T-cell (primary cell): Measurements from ENCODE around the gene XCL1. TPM values are rescaled to one million over a fixed set of nuclear protein-coding genes. Genes with fewer than 3 reads are reported as not detected.

ENCODE experiments used
- ATAC-seq, 4 experiments: fragments of 200-7000 bp in 3 of 4; fragments of 150-1000 bp in 1 of 4; cut with Tn5 transposase; replicated peaks in 1 of 4; 1 replicate in 3 of 4; 2 replicates in 1 of 4; pipeline ENCODE4 v1.10.0; 2021; ENCODE audit warnings: moderate library complexity in 3 of 4, mild to moderate bottlenecking in 2 of 4, moderate number of reproducible peaks in 1 of 4
- CTCF ChIA-PET, 2 donors: fragments of 300-600 bp; sonication (Branson Sonifier 250); formaldehyde crosslinking; loops; one replicate each; lab custom pipeline; 2022; ENCODE audit warnings: antibody characterized with exemption in 2 of 2; lab: Charles Lee
- POLR2A ChIA-PET, 2 donors: fragments of 300-600 bp; sonication (Branson Sonifier 250); formaldehyde crosslinking; loops; one replicate each; lab custom pipeline; 2022; ENCODE audit warnings: antibody characterized with exemption in 2 of 2; lab: Charles Lee
- DNase-seq, 35 experiments: peaks; one replicate each; pipeline versions ENCODE4 v3.0.0 to v3.0.0-alpha.2; 2013 to 2023
- H3K27ac ChIP-seq: one replicate; pipeline ENCODE4 v1.5.1; 2013; ENCODE audit warnings: low read length
- H3K27me3 ChIP-seq, 2 experiments: replicated peaks in 1 of 2; 1 replicate in 1 of 2; 2 replicates in 1 of 2; pipeline versions ENCODE4 v1.6.1 to v1.7.0; 2013; ENCODE audit warnings: low read length in 1 of 2, mixed read lengths in 1 of 2; ENCODE audit not compliant: control insufficient read depth in 2 of 2, insufficient read depth in 2 of 2; ENCODE audit errors: extremely low read depth in 1 of 2
- H3K36me3 ChIP-seq, 2 donors: 1 replicate in 1 of 2; 2 replicates in 1 of 2; pipeline versions ENCODE4 v1.6.1 to v1.7.0; 2013; ENCODE audit warnings: low read length in 1 of 2; ENCODE audit not compliant: control insufficient read depth in 2 of 2, insufficient read depth in 1 of 2; ENCODE audit errors: extremely low read depth in 1 of 2
- H3K4me1 ChIP-seq, 2 experiments: 1 replicate in 1 of 2; 2 replicates in 1 of 2; pipeline versions ENCODE4 v1.6.1 to v1.7.0; 2013; ENCODE audit warnings: low read length in 2 of 2, mixed read lengths in 1 of 2; ENCODE audit not compliant: insufficient read depth in 2 of 2, control insufficient read depth in 1 of 2; ENCODE audit errors: extremely low read depth in 1 of 2
- H3K4me3 ChIP-seq, 2 donors: 1 replicate in 1 of 2; 2 replicates in 1 of 2; pipeline versions ENCODE4 v1.5.1 to v1.7.0; 2013; ENCODE audit warnings: mild to moderate bottlenecking in 2 of 2, low read length in 1 of 2, moderate library complexity in 1 of 2; ENCODE audit not compliant: control insufficient read depth in 1 of 2; ENCODE audit errors: extremely low read depth in 1 of 2
- H3K9me3 ChIP-seq: 2 replicates; pipeline ENCODE4 v1.7.0; 2013
- H3K27ac Mint-ChIP-seq, 2 donors: one replicate each; pipeline ENCODE4 v1.8.0; 2020 to 2021; ENCODE audit warnings: mild to moderate bottlenecking in 2 of 2, mixed read lengths in 2 of 2
- H3K27me3 Mint-ChIP-seq, 2 donors: one replicate each; pipeline ENCODE4 v1.8.0; 2021 to 2022; ENCODE audit warnings: mixed read lengths in 2 of 2
- H3K36me3 Mint-ChIP-seq: one replicate; pipeline ENCODE4 v1.8.0; 2021; ENCODE audit warnings: mixed read lengths
- H3K4me1 Mint-ChIP-seq, 3 donors: one replicate each; pipeline ENCODE4 v1.8.0; 2020 to 2022; ENCODE audit warnings: mixed read lengths in 3 of 3, mild to moderate bottlenecking in 1 of 3
- H3K4me3 Mint-ChIP-seq, 3 donors: one replicate each; pipeline ENCODE4 v1.8.0; 2020 to 2022; ENCODE audit warnings: mild to moderate bottlenecking in 3 of 3, mixed read lengths in 3 of 3, moderate library complexity in 3 of 3
- H3K9me3 Mint-ChIP-seq, 3 donors: one replicate each; pipeline ENCODE4 v1.8.0; 2020 to 2022; ENCODE audit warnings: mixed read lengths in 3 of 3
- WGBS: methylation state at CpG from one replicate; pipeline ENCODE4 v1.1.5; 2013; ENCODE audit warnings: missing lambda C conversion rate; ENCODE audit not compliant: insufficient coverage; 5-methylcytosine and 5-hydroxymethylcytosine counted together
- total RNA-seq, 35 experiments: library from RNA in 6 of 35; stranded (reverse) in 6 of 35; fragments of 120-200 nt in 1 of 35; gene quantifications; one replicate each; pipeline versions ENCODE4 v1.2.1 to v1.2.4 and lab custom pipeline; 2013 to 2026

The XCL1 gene
- total RNA-seq, 5 donors from 2014 or later (not counting 1 experiment from before 2014, with no cell fraction given), result 0.45 to 5.0 (median 3.5) TPM

DNA sequence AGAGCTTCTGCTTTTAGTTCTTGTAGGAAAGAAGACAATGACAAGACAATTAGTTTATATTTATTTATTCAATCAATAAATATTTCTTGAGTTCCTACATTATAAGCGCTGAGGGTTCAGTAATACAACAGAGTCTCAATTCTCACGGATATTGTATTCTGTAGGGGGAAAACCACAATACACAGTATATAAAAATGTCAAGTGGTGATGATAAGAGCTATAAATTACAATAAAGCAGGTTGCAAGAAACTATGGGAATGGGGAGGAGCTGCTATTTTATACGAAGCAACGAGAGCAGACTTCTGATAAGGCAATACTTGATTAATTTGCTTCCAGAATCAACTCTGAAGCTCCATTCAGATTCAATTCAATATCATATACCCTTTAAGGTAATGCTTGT, 10.6 kb upstream of the XCL1 start:
- Mint-ChIP-seq H3K4me3 (no peak overlapping the region), H3K27ac (no peak overlapping the region), H3K36me3 (no peaks in the 10 kb centered on the region), H3K4me1 (peaks cover 0 to 6% (median 0%) of the 10 kb centered on the region in 3 donors), H3K27me3 (peaks cover 0 to 2% of the 10 kb centered on the region in 2 donors), H3K9me3 (peaks cover 0 to 16% (median 1%) of the 10 kb centered on the region in 3 donors)
- H3K9me3 ChIP-seq, result no peaks in the 10 kb centered on the region
- WGBS, result no CpG with 5 or more reads among the region's 4 CpGs
- no peaks in the 10 kb centered on the region for H3K27me3 ChIP-seq
- no peaks in the 10 kb centered on the region for H3K4me1 ChIP-seq
- no peak overlapping the region for H3K27ac ChIP-seq
- ChIA-PET POLR2A (interaction anchor here in 1 of 2 donors (0.7 kb wide), 1 partner anchor 1289 kb away, joined by 4 read pairs; no protein-coding TSS in a partner anchor), CTCF (no interaction called here)
- H3K36me3 ChIP-seq, result no peaks in the 10 kb centered on the region
- H3K4me3 ChIP-seq, result no peak overlapping the region
- no peak for ATAC-seq
- no peak for DNase-seq

- POLR2A ChIA-PET, result no interaction called here
- Histone ChIP-seq H3K27ac (no peak overlapping the region), H3K27me3 (no peaks in the 10 kb centered on the region), H3K9me3 (no peaks in the 10 kb centered on the region), H3K4me1 (no peaks in the 10 kb centered on the region), H3K36me3 (no peaks in the 10 kb centered on the region), H3K4me3 (no peak overlapping the region)
- CTCF ChIA-PET, result no interaction called here
- ATAC-seq (no peak), DNase-seq (no peak)
- H3K4me3 Mint-ChIP-seq, result no peak overlapping the region
- H3K9me3 Mint-ChIP-seq, result peaks cover 0 to 12% (median 1%) of the 10 kb centered on the region in 3 donors
- no peak overlapping the region for H3K27ac Mint-ChIP-seq
- WGBS, result no CpG with 5 or more reads among the region's 1 CpG
- H3K36me3 Mint-ChIP-seq, result no peaks in the 10 kb centered on the region
- H3K4me1 Mint-ChIP-seq, result peaks cover 0 to 2% (median 0%) of the 10 kb centered on the region in 3 donors
- peaks cover 0 to 2% of the 10 kb centered on the region in 2 donors for H3K27me3 Mint-ChIP-seq
Measured at GRCh38 chr1:168567007-168567406, 9.4 kb upstream of the XCL1 start.

- ChIA-PET CTCF (no interaction called here), POLR2A (no interaction called here)
- Histone ChIP-seq H3K36me3 (no peaks in the 10 kb centered on the region), H3K4me3 (no peak overlapping the region), H3K4me1 (no peaks in the 10 kb centered on the region), H3K27ac (no peak overlapping the region), H3K27me3 (no peaks in the 10 kb centered on the region), H3K9me3 (no peaks in the 10 kb centered on the region)
- DNase-seq, result no peak
- no CpG with 5 or more reads among the region's 3 CpGs for WGBS
- ATAC-seq, result no peak
- Mint-ChIP-seq H3K4me1 (no peaks in the 10 kb centered on the region), H3K27ac (no peak overlapping the region), H3K4me3 (no peak overlapping the region), H3K9me3 (peaks cover 0 to 12% (median 1%) of the 10 kb centered on the region in 3 donors), H3K27me3 (peaks cover 0 to 2% of the 10 kb centered on the region in 2 donors), H3K36me3 (no peaks in the 10 kb centered on the region)
Measured at GRCh38 chr1:168567568-168567967, 8.8 kb upstream of the XCL1 start.

GRCh38 chr1:168568346-168568745, 8.1 kb upstream of the XCL1 start:
- no peaks in the 10 kb centered on the region for H3K36me3 ChIP-seq
- H3K27me3 Mint-ChIP-seq, result peaks cover 0 to under 1% of the 10 kb centered on the region in 2 donors
- DNase-seq (no peak), ATAC-seq (no peak)
- H3K27ac ChIP-seq, result no peak overlapping the region
- H3K4me3 Mint-ChIP-seq, result no peak overlapping the region
- peaks cover 0 to 9% (median 0%) of the 10 kb centered on the region in 3 donors for H3K9me3 Mint-ChIP-seq
- H3K4me1 ChIP-seq, result no peaks in the 10 kb centered on the region
- no peak overlapping the region for H3K27ac Mint-ChIP-seq
- H3K4me3 ChIP-seq, result no peak overlapping the region
- H3K27me3 ChIP-seq, result no peaks in the 10 kb centered on the region
- ChIA-PET CTCF (interaction anchor here (0.7 to 1.3 kb wide), 3 partner anchors 10 to 129 kb away, joined by 3 read pairs; no protein-coding TSS in a partner anchor), POLR2A (no interaction called here)
- H3K9me3 ChIP-seq, result no peaks in the 10 kb centered on the region
- no peaks in the 10 kb centered on the region for H3K36me3 Mint-ChIP-seq
- no peaks in the 10 kb centered on the region for H3K4me1 Mint-ChIP-seq
- no CpG with 5 or more reads among the region's 1 CpG for whole genome bisulfite sequencing

GRCh38 chr1:168570652-168571051, 5.8 kb upstream of the XCL1 start:
- WGBS, result no CpG with 5 or more reads among the region's 3 CpGs
- Histone ChIP-seq H3K4me1 (no peaks in the 10 kb centered on the region), H3K4me3 (no peak overlapping the region), H3K36me3 (no peaks in the 10 kb centered on the region), H3K27me3 (no peaks in the 10 kb centered on the region), H3K27ac (no peak overlapping the region), H3K9me3 (no peaks in the 10 kb centered on the region)
- ATAC-seq, result no peak
- DNase-seq, result no peak
- no peaks in the 10 kb centered on the region for H3K36me3 Mint-ChIP-seq
- H3K4me3 Mint-ChIP-seq, result no peak overlapping the region
- peaks cover 8 to 11% (median 8%) of the 10 kb centered on the region in 3 donors for H3K4me1 Mint-ChIP-seq
- H3K27ac Mint-ChIP-seq, result no peak overlapping the region
- no peaks in the 10 kb centered on the region for H3K27me3 Mint-ChIP-seq
- H3K9me3 Mint-ChIP-seq, result peaks cover 0 to 3% (median 0%) of the 10 kb centered on the region in 3 donors
- CTCF ChIA-PET, result interaction anchor here in 1 of 2 donors (0.7 to 0.8 kb wide), 2 partner anchors 132 to 228 kb away, joined by 3 to 5 read pairs; no protein-coding TSS in a partner anchor
- POLR2A ChIA-PET, result interaction anchor here in 1 of 2 donors (0.5 kb wide), 1 partner anchor 127 kb away, joined by 7 read pairs; no protein-coding TSS in a partner anchor

DNA sequence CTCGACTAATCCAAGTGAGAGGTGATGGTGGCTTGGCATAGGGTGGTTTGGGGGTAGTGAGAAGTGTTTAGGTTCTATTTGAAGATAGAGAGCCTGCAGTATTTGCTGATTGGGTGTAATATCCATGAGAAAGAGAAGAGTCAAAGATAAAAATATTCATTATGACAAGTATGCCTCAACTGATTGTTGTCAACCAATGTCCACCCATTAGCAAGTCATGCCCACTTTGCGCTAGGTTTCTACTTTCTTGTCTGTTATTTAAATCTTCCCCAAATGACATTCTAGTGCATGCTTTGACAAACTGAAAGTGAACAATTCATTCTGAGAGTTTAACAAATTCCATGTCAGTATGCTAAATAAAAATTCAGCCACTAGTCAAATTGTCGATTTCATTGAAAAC, 3.8 kb upstream of the XCL1 start:
- Histone ChIP-seq H3K27me3 (no peaks in the 10 kb centered on the region), H3K27ac (no peak overlapping the region), H3K36me3 (no peaks in the 10 kb centered on the region), H3K4me1 (peaks cover 0 to 3% of the 10 kb centered on the region in 2 experiments), H3K9me3 (no peaks in the 10 kb centered on the region), H3K4me3 (no peak overlapping the region)
- H3K36me3 Mint-ChIP-seq, result no peaks in the 10 kb centered on the region
- ChIA-PET CTCF (interaction anchor here (0.5 to 1.0 kb wide), 3 partner anchors 133 to 230 kb away, joined by 3 read pairs; no protein-coding TSS in a partner anchor), POLR2A (no interaction called here)
- 90% methylated on average over 2 of the region's 3 CpGs for WGBS
- H3K27me3 Mint-ChIP-seq, result no peaks in the 10 kb centered on the region
- no peak for DNase-seq
- no peak overlapping the region for H3K27ac Mint-ChIP-seq
- H3K9me3 Mint-ChIP-seq, result peaks cover 0 to 3% (median 0%) of the 10 kb centered on the region in 3 donors
- peaks cover 10 to 11% (median 11%) of the 10 kb centered on the region in 3 donors for H3K4me1 Mint-ChIP-seq
- H3K4me3 Mint-ChIP-seq, result no peak overlapping the region
- no peak for ATAC-seq
